HCT116 (cell line): ENCODE measurements around the gene CBX4. TPM values are rescaled to one million over a fixed set of nuclear protein-coding genes. Genes with fewer than 3 reads are reported as not detected.

Experiments
- ATAC-seq: fragments of 200-7000 bp; cut with Tn5 transposase; 2 replicates; pipeline ENCODE4 v1.9.1; 2020; ENCODE audit warnings: mild to moderate bottlenecking, moderate library complexity
- BruUV-seq: library from RNA; stranded (reverse); fragments of 400-500 nt; replicated peaks from 2 replicates; lab custom pipeline; 2021; lab: Mats Ljungman, UMichigan
- CTCF ChIA-PET: fragments of 300-600 bp; sonication (Branson Sonifier 250); formaldehyde crosslinking; loops from one replicate; lab custom pipeline; 2021; ENCODE audit warnings: antibody characterized with exemption; lab: Charles Lee
- POLR2A ChIA-PET: fragments of 300-600, 350-600 bp; sonication (Branson Sonifier 250); formaldehyde crosslinking; loops from one replicate; lab custom pipeline; 2021; ENCODE audit warnings: antibody characterized with exemption; lab: Charles Lee
- RAD21 ChIA-PET, 2 experiments: fragments of 300-600 bp; sonication (Branson Sonifier 250); formaldehyde crosslinking; loops; one replicate each; lab custom pipeline; 2023; ENCODE audit warnings: low total read pairs in 2 of 2; ENCODE audit not compliant: uncharacterized antibody in 2 of 2, unreplicated experiment in 2 of 2, low non-redundant PET in 1 of 2; lab: Charles Lee
- DNase-seq: peaks from one replicate; pipeline ENCODE4 v3.0.0-alpha.2; 2010; ENCODE audit warnings: low read depth, low spot score
- H2AFZ ChIP-seq: fragments of 200-600 bp; shearing (Covaris generic), sonication (generic); 2 replicates; pipeline ENCODE4 v1.6.1; 2017; ENCODE audit warnings: low read depth, mixed run types, mixed read lengths, antibody characterized with exemption, low read length; ENCODE audit not compliant: poor library complexity, severe bottlenecking
- H3K27ac ChIP-seq: 2 replicates; pipeline ENCODE4 v1.5.1; 2012; ENCODE audit warnings: low read depth, low read length
- H3K27me3 ChIP-seq: fragments of 200-600 bp; sonication (generic); 2 replicates; pipeline ENCODE4 v1.6.1; 2016; ENCODE audit warnings: mixed run types, low read length, mixed read lengths; ENCODE audit not compliant: insufficient read depth
- H3K36me3 ChIP-seq, 2 experiments: fragments of 200-500 bp in 1 of 2; fragments of 200-600 bp in 1 of 2; sonication (Bioruptor generic) in 1 of 2; sonication (generic) in 1 of 2; 2 replicates each; pipeline versions ENCODE4 v1.5.1 to v1.6.1; 2014 to 2016; ENCODE audit warnings: low read length in 2 of 2, inconsistent platforms in 1 of 2, mixed read lengths in 1 of 2, mixed run types in 1 of 2; ENCODE audit not compliant: insufficient read depth in 2 of 2, control insufficient read depth in 1 of 2
- H3K4me1 ChIP-seq, 2 experiments: fragments of 200-600 bp in 1 of 2; sonication (generic) in 1 of 2; 2 replicates each; pipeline versions ENCODE4 v1.5.1 to v1.6.1; 2012 to 2017; ENCODE audit warnings: low read length in 2 of 2, inconsistent platforms in 1 of 2, mild to moderate bottlenecking in 1 of 2, mixed read lengths in 1 of 2, mixed run types in 1 of 2, moderate library complexity in 1 of 2; ENCODE audit not compliant: insufficient read depth in 2 of 2, control insufficient read depth in 1 of 2
- H3K4me2 ChIP-seq: fragments of 200-600 bp; sonication (generic); 2 replicates; pipeline ENCODE4 v1.6.1; 2017; ENCODE audit warnings: mixed run types, low read length, mixed read lengths
- H3K4me3 ChIP-seq, 2 experiments: fragments of 200-600 bp in 1 of 2; sonication (generic) in 1 of 2; replicated peaks in 1 of 2; 2 replicates each; pipeline ENCODE4 v1.5.1; 2011 to 2016; ENCODE audit warnings: low read length in 2 of 2, control low read depth in 1 of 2, low read depth in 1 of 2, mild to moderate bottlenecking in 1 of 2, mixed read lengths in 1 of 2, mixed run types in 1 of 2
- H3K79me2 ChIP-seq: fragments of 200-600 bp; sonication (generic); 2 replicates; pipeline ENCODE4 v1.6.1; 2017; ENCODE audit warnings: mild to moderate bottlenecking, mixed run types, low read length, moderate library complexity, mixed read lengths; ENCODE audit not compliant: insufficient read depth
- H3K9ac ChIP-seq: fragments of 200-600 bp; sonication (generic); 2 replicates; pipeline ENCODE4 v1.6.1; 2016; ENCODE audit warnings: low read length, mixed read lengths
- H3K9me2 ChIP-seq: fragments of 200-600 bp; sonication (generic), shearing (Covaris generic); 2 replicates; pipeline ENCODE4 v1.6.1; 2017; ENCODE audit warnings: mixed run types, mild to moderate bottlenecking, moderate library complexity; ENCODE audit not compliant: insufficient read depth
- H3K9me3 ChIP-seq, 2 experiments: fragments of 200-500 bp in 1 of 2; fragments of 200-600 bp in 1 of 2; sonication (Bioruptor generic) in 1 of 2; sonication (generic) in 1 of 2; 2 replicates each; pipeline ENCODE4 v1.6.1; 2014 to 2017; ENCODE audit warnings: low read length in 2 of 2, mixed read lengths in 2 of 2, inconsistent platforms in 1 of 2, low read depth in 1 of 2, mild to moderate bottlenecking in 1 of 2, mixed run types in 1 of 2, moderate library complexity in 1 of 2; ENCODE audit not compliant: control insufficient read depth in 1 of 2, insufficient read depth in 1 of 2
- H4K20me1 ChIP-seq: fragments of 200-600 bp; sonication (generic), shearing (Covaris generic); 2 replicates; pipeline ENCODE4 v1.6.1; 2017; ENCODE audit warnings: mixed run types, mild to moderate bottlenecking, moderate library complexity; ENCODE audit not compliant: insufficient read depth
- CBX3 ChIP-seq: IDR thresholded peaks from 2 replicates; pipeline ENCODE4 v1.6.1; 2012; ENCODE audit warnings: low read depth
- CEBPB ChIP-seq: IDR thresholded peaks from 2 replicates; pipeline ENCODE4 v1.6.1; 2012; ENCODE audit warnings: low read depth
- EGR1 ChIP-seq: IDR thresholded peaks from 2 replicates; pipeline ENCODE4 v1.6.1; 2012; ENCODE audit warnings: low read depth
- EZH2phosphoT487 ChIP-seq: fragments of 200-600 bp; IDR thresholded peaks from 2 replicates; pipeline ENCODE4 v1.6.1; 2018; ENCODE audit warnings: antibody characterized with exemption, borderline replicate concordance
- FOSL1 ChIP-seq: IDR thresholded peaks from 2 replicates; pipeline ENCODE4 v1.6.1; 2012; ENCODE audit warnings: low read depth
- JUND ChIP-seq: IDR thresholded peaks from 2 replicates; pipeline ENCODE4 v1.6.1; 2012
- POLR2A ChIP-seq: IDR thresholded peaks from 2 replicates; pipeline ENCODE4 v1.7.0; 2011; ENCODE audit warnings: borderline replicate concordance; ENCODE audit not compliant: insufficient read depth, insufficient read length; ENCODE audit errors: extremely low read depth
- POLR2AphosphoS5 ChIP-seq: IDR thresholded peaks from 2 replicates; pipeline ENCODE4 v1.6.1; 2011; ENCODE audit warnings: mild to moderate bottlenecking, low read depth, low read length, moderate library complexity
- RAD21 ChIP-seq: IDR thresholded peaks from 2 replicates; pipeline ENCODE4 v1.6.1; 2012; ENCODE audit warnings: low read depth, mild to moderate bottlenecking
- SIN3A ChIP-seq: IDR thresholded peaks from 2 replicates; pipeline ENCODE4 v1.6.1; 2012; ENCODE audit warnings: low read depth
- SRF ChIP-seq: IDR thresholded peaks from 2 replicates; pipeline ENCODE4 v1.6.1; 2012; ENCODE audit warnings: low read depth
- ZNF274 ChIP-seq: fragments of 200-500 bp; sonication (Bioruptor generic); IDR thresholded peaks from 2 replicates; pipeline ENCODE4 v1.6.1; 2014; ENCODE audit warnings: mild to moderate bottlenecking, low read depth, low read length, inconsistent platforms
- intact Hi-C: fragments of 100-400 bp; cut with micrococcal nuclease; formaldehyde crosslinking; loops from 2 replicates; pipeline ENCODE4 v1.10.0; 2022
- total RNA-seq: library from RNA; stranded (reverse); gene quantifications from one replicate; pipeline ENCODE4 v1.2.1, GENCODE V29; 2021; ENCODE audit not compliant: unreplicated experiment

Gene CBX4
- total RNA-seq, 1 experiment from 2014 or later = 60.9 TPM

DNA sequence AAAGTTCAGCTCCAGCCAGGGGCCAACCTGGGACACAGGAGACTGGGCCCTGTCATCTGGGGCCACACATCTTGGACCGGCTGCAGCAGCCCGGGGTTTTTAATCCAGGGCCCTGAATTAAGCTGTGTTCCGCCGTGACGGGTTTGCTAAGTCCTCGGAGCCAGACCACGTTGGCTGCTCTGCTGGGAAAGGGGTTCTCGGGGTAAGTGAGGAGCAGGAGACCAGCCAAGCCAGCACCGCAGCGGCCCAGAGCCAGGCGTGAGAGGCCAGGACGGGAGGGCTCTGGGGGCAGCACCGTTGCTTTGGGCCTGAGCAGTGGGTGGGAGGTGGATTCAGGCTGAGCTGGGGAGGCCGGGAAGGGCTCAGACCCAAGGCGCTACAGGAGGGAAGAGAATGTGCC lies 31.3 kb upstream of the CBX4 start:
- Histone ChIP-seq H2AFZ (no peak overlapping the region), H3K27ac (no peak overlapping the region), H3K27me3 (no peaks in the 10 kb centered on the region), H3K36me3 (no peaks in the 10 kb centered on the region), H4K20me1 (no peaks in the 10 kb centered on the region), H3K79me2 (no peaks in the 10 kb centered on the region), H3K9ac (no peak overlapping the region), H3K4me1 (peaks cover 0 to 13% of the 10 kb centered on the region in 2 experiments; a peak in 2 of 4 replicates), H3K4me3 (no peak overlapping the region), H3K9me2 (no peaks in the 10 kb centered on the region), H3K9me3 (no peaks in the 10 kb centered on the region), H3K4me2 (no peak overlapping the region)
- TF ChIP-seq POLR2A = no peak
- no peak for TF ChIP-seq EGR1
- no peak for TF ChIP-seq JUND
- no peak for TF ChIP-seq SIN3A
- TF ChIP-seq RAD21 = no peak
- TF ChIP-seq EZH2phosphoT487 = no peak
- CTCF ChIA-PET = interaction anchor here (1.0 kb wide), 1 partner anchor 25 kb away, joined by 3 read pairs; no protein-coding TSS in a partner anchor
- no TSS peak for BruUV-seq
- DNase-seq = no peak
- no peak for ATAC-seq
- intact Hi-C loops = no loop called here
- POLR2A ChIA-PET = no interaction called here
- RAD21 ChIA-PET = no interaction called here

DNA sequence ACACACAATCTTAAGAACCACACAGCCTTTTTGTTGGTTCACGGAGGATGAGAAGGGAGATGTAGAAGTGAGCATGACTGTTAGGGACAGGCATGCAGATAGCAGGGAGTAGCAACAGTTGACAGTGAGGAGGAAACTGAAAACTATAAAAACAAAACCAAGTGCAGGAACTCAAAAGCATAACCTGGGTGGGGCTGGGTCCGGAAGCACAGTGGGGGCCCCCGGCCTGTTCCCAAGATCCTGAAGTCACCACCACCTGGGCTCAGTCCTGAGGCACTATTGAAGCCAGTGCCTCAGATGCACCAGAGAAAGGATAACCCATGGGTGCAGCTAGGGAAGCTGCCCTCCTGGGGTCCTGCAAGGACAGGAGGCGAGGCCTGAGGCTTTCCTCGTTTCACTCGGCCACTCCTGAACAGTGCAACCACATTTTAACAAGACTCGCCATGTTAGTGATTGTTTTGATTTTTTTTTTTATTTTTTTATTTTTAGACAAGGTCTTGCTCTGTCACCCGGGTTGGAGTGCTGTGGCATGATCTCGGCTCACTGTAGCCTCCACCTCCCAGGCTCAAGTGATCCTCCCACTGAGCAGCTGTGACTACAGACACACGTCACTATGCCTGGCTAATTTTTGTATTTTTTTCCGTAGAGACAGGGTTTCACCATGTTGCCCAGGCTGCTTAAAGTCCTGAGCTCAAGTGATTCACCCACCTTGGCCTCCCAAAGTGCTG lies 27.7 kb upstream of the CBX4 start:
- Histone ChIP-seq H3K27me3 (no peaks in the 10 kb centered on the region), H3K4me1 (peaks cover 0 to 5% of the 10 kb centered on the region in 2 experiments; a peak in 1 of 4 replicates), H3K9me3 (no peaks in the 10 kb centered on the region), H3K36me3 (no peaks in the 10 kb centered on the region), H3K4me2 (no peak overlapping the region), H2AFZ (no peak overlapping the region), H4K20me1 (no peaks in the 10 kb centered on the region), H3K4me3 (no peak overlapping the region), H3K9me2 (no peaks in the 10 kb centered on the region), H3K79me2 (no peaks in the 10 kb centered on the region), H3K9ac (no peak overlapping the region), H3K27ac (no peak overlapping the region)
- CTCF ChIA-PET = no interaction called here
- TF ChIP-seq JUND (no peak), FOSL1 (no peak), CEBPB (no peak), POLR2A (no peak), POLR2AphosphoS5 (no peak), ZNF274 (no peak), CBX3 (no peak), SRF (no peak), EZH2phosphoT487 (no peak)
- ATAC-seq (no peak), DNase-seq (no peak)
- POLR2A ChIA-PET = interaction anchor here (0.7 kb wide), 1 partner anchor 28 kb away, joined by 4 read pairs; the partner anchor contains the start of gene CBX4
- no TSS peak for BruUV-seq
- RAD21 ChIA-PET = no interaction called here
- intact Hi-C loops = no loop called here
